Stimulated activated CD8-positive, alpha-beta memory T cell treated with anti-CD3 and anti-CD28 coated beads, Interleukin-7, amount 100 ng/mL, for 48 hours (primary cell): ENCODE data around the gene TGFB2.
"Not testable (repeated sequence)": the region's sequence is repeated elsewhere in the genome, so short reads cannot be mapped to it uniquely, and the experiment has no call there.

Experiments
- DNase-seq, 2 donors: peaks; one replicate each; pipeline ENCODE4 v3.0.0-alpha.2; 2020; ENCODE audit warnings: low read depth in 1 of 2; ENCODE audit errors: extremely low read depth in 1 of 2

Gene TGFB2

GRCh38 chr1:218344814-218345672, at the start of gene TGFB2:
TGFB2 (plus strand) TSS chr1:218345336; CDS start chr1:218346702, 1,366 bp downstream.
- DNase-seq: no peak

DNA sequence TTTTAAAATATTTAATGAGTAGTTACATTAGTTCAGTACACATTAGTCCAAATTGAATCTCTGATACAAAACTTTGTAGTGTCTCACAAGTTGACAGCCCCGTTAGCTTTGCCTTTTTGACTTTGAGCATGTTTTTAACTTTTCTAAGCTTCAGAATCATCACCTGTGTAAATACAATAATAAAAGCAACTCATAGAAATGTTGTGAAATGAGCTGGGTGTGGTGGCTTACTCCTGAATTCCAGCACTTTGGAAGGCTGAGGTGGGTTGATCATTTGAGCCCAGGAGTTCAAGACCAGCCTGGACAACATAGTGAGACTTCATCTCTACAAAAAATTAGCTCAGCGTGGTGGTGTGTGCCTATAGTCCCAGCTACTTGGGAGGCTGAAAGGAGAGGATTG, 49.0 kb upstream of the TGFB2 start:
- no peak for DNase-seq

DNA sequence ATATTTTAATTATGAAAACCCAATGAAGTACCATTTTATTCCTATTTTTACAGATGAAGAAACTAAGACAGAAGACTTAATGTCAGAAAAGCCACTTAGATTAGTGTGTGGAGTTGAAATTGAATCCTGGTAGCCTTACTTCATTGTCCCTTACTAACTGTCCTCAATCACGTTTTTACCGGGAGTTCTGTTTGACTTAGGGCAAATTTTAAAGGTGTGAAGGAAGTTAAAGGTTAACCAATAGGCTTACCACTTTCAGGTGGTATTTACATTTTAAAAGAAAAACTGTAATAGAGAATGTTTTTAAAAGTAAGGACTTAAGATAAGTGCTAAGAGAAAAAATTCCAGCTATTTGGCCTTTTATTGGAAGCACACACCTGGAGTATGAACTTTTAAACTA, 47.7 kb upstream of the TGFB2 start:
- DNase-seq: no peak

GRCh38 chr1:218297867-218298266, 47.3 kb upstream of the TGFB2 start:
- DNase-seq: no peak

GRCh38 chr1:218298398-218298797, 46.7 kb upstream of the TGFB2 start:
- no peak for DNase-seq

GRCh38 chr1:218299416-218299815, 45.7 kb upstream of the TGFB2 start:
- no peak for DNase-seq

DNA sequence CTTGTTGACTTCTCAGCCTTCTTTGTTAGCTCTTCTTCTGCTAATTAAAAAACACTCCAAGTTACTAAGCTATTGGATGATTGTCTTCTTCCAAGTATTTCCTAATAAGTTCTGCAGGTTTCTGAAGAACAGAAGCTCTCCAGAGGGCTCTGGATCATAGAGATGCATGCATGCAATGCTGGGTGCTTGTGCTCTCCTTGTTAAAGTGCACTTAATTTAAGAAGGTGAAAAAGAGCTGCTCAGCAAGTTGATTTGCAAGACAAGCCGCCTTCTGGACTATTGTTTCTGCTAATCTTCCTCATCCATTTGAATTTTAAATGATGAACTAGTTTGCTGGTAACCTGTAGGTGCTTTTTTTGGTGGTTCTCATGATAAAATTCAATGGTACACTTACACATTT, 43.9 kb upstream of the TGFB2 start:
- DNase-seq: no peak

DNA sequence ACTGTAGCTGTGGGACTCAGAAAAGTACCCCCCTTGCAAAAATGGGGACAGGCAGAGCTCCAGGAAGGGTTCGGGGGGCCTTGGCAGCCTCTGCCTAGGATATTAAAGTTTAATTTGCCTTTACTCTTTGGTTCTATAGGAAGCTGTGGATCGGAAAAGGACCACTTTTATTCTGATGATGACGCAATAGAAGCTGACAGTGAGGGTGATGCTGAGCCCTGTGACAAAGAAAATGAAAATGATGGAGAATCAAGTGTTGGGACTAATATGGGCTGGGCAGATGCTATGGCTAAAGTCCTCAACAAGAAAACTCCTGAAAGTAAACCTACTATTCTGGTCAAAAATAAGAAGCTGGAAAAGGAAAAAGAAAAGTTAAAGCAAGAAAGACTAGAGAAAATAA, 43.0 kb upstream of the TGFB2 start:
- DNase-seq: no peak

GRCh38 chr1:218303176-218303879, 41.8 kb upstream of the TGFB2 start:
- DNase-seq: no peak

DNA sequence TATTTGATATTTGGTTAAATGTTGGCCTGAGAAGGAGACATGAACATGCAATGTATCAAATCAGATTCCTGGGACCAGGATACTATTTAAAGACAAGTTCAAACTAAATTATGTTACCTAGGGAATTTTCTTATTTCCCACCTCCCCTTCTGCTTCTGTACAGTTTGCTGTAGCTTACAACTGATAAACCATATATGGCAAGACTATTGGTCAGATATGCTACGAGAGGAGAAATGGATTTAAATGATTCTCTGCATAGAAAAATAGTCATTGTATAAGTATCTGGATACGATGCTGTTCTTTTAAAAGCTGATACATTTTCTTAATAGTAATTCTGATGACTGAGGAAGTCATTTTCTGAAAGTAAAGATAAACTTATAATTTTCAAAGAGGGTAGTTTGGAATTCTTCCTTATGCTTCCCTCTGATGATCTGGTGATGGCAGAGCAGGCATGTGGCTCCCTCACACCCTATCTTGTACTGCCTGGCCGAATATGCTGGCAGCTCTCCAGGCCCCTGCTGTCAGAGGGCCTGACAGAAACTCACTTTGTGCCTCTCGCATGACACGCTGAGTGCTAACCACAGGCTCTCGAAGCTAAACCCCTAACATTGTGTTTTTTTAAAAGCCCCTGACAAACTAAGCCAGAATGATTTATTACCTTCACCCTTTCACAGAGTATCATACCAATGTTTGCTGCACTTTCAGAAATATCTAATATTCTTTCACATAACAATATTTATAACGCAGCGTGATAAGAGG, 40.7 kb upstream of the TGFB2 start:
- DNase-seq: no peak

- no peak for DNase-seq
Measured at GRCh38 chr1:218305472-218306064, 39.6 kb upstream of the TGFB2 start.

- DNase-seq: no peak
Measured at GRCh38 chr1:218312509-218312908, 32.6 kb upstream of the TGFB2 start.

- no peak for DNase-seq
Measured at GRCh38 chr1:218314316-218314715, 30.8 kb upstream of the TGFB2 start.

- DNase-seq: no peak
Measured at GRCh38 chr1:218315638-218316037, 29.5 kb upstream of the TGFB2 start.

GRCh38 chr1:218317061-218317460, 28.1 kb upstream of the TGFB2 start:
- no peak for DNase-seq

- DNase-seq: not testable (repeated sequence)
Measured at GRCh38 chr1:218320182-218320581, 25.0 kb upstream of the TGFB2 start.

GRCh38 chr1:218322762-218323161, 22.4 kb upstream of the TGFB2 start:
- DNase-seq: no peak

DNA sequence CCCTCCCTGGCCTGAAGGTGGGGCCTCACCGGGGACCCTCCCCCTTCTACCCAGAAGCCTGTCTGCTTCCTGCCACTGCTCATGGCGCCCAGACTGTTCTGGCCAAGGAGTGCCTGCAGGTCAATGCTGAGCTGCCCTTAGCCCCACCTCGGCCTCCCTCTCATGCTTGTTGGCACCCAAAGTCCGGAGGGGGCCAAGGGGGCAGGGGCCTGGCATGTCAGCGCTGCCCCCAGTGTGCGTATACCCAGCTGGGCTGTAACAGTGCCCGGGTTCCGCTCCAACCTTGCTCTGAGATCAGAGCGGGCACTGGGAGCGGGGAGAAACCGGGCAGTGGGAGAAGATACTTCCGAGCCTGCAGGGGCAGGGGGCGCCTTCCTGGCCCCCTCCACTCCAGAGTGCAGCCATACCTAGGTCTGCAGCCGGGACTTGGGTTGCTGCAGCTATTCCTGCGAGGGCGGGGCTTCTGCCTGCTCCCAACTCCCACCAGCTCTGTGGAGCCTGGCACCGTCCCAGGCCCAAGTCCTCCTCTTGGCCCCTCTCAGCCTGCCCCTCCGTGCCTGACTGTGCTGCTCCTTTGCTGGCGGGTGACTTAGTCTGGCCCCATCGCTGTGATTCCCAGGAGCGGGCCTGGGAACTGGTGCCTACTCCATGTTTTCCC, 21.4 kb upstream of the TGFB2 start:
- no peak for DNase-seq

GRCh38 chr1:218324226-218324580, 20.9 kb upstream of the TGFB2 start:
- DNase-seq: no peak

DNA sequence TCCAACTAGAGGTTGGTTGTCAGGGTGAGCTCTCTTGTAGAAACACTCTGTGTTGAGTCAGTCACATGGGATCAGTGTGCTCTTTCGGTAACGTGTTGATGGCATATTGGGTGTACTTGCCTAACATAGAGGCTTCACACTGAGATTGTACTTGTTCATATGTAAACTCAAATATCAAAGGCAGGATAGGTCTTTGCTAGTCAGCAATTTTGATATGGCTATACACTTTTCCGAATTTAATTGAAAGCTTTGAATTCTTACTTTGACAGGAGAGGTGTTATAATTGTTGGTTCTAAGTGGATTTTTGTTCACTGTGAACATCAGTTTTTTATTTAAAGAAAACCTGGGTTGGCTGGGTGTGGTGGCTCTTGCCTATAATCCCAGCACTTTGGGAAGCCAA, 16.4 kb upstream of the TGFB2 start:
- DNase-seq: no peak
